Astrocyte (in vitro differentiated cells and primary cell): ENCODE results near the gene GDPD5. TPM values are rescaled to one million over a fixed set of nuclear protein-coding genes. Genes with fewer than 3 reads are reported as not detected.
"Not testable (repeated sequence)": the region's sequence is repeated elsewhere in the genome, so short reads cannot be mapped to it uniquely, and the experiment has no call there.

ENCODE experiments used
- DNase-seq: peaks from one replicate; pipeline ENCODE4 v3.0.0-alpha.2; 2010; ENCODE audit warnings: low read depth
- FAIRE-seq: peaks from 2 replicates; lab custom pipeline; 2011; peaks lifted over from hg19 to GRCh38; lab: Jason Lieb, UNC
- H2AFZ ChIP-seq: 2 replicates; pipeline ENCODE4 v1.6.0; 2012; ENCODE audit warnings: low read depth, low read length, inconsistent platforms
- H3K27ac ChIP-seq: 2 replicates; pipeline ENCODE4 v1.5.1; 2011; ENCODE audit warnings: low read depth, low read length, inconsistent platforms
- H3K27me3 ChIP-seq: 2 replicates; pipeline ENCODE4 v1.6.0; 2011; ENCODE audit warnings: low read length, inconsistent platforms; ENCODE audit not compliant: insufficient read depth
- H3K36me3 ChIP-seq: 2 replicates; pipeline ENCODE4 v1.5.1; 2011; ENCODE audit warnings: low read length, inconsistent platforms; ENCODE audit not compliant: insufficient read depth
- H3K4me1 ChIP-seq: 2 replicates; pipeline ENCODE4 v1.5.1; 2011; ENCODE audit warnings: low read length, inconsistent platforms; ENCODE audit not compliant: insufficient read depth
- H3K4me2 ChIP-seq: 2 replicates; pipeline ENCODE4 v1.6.0; 2012; ENCODE audit warnings: low read length, inconsistent platforms
- H3K4me3 ChIP-seq: 2 replicates; pipeline ENCODE4 v1.5.1; 2011; ENCODE audit warnings: low read depth, mild to moderate bottlenecking, low read length, inconsistent platforms; ENCODE audit not compliant: insufficient read depth
- H3K79me2 ChIP-seq: 2 replicates; pipeline ENCODE4 v1.6.0; 2012; ENCODE audit warnings: mild to moderate bottlenecking, low read length, inconsistent platforms; ENCODE audit not compliant: insufficient read depth
- H3K9ac ChIP-seq: 2 replicates; pipeline ENCODE4 v1.6.0; 2012; ENCODE audit warnings: mild to moderate bottlenecking, low read length, inconsistent platforms
- H3K9me3 ChIP-seq: 2 replicates; pipeline ENCODE4 v1.5.1; 2012; ENCODE audit warnings: low read depth, mild to moderate bottlenecking, low read length, inconsistent platforms; ENCODE audit not compliant: insufficient read depth
- H4K20me1 ChIP-seq: 2 replicates; pipeline ENCODE4 v1.6.0; 2012; ENCODE audit warnings: low read length, inconsistent platforms; ENCODE audit not compliant: insufficient read depth
- H3K27ac Mint-ChIP-seq: one replicate; pipeline ENCODE4 v1.8.0; 2021; ENCODE audit warnings: mild to moderate bottlenecking, mixed read lengths; ENCODE audit not compliant: unreplicated experiment
- H3K27me3 Mint-ChIP-seq: one replicate; pipeline ENCODE4 v1.8.0; 2021; ENCODE audit warnings: low read depth, mixed read lengths; ENCODE audit not compliant: unreplicated experiment
- H3K36me3 Mint-ChIP-seq: one replicate; pipeline ENCODE4 v1.8.0; 2021; ENCODE audit warnings: low read depth, mixed read lengths; ENCODE audit not compliant: unreplicated experiment
- H3K4me1 Mint-ChIP-seq: one replicate; pipeline ENCODE4 v1.8.0; 2021; ENCODE audit warnings: low read depth, mixed read lengths; ENCODE audit not compliant: unreplicated experiment
- H3K4me3 Mint-ChIP-seq: one replicate; pipeline ENCODE4 v1.8.0; 2021; ENCODE audit warnings: mild to moderate bottlenecking, moderate library complexity, mixed read lengths; ENCODE audit not compliant: unreplicated experiment
- H3K9me3 Mint-ChIP-seq: one replicate; pipeline ENCODE4 v1.8.0; 2021; ENCODE audit warnings: mild to moderate bottlenecking, mixed read lengths; ENCODE audit not compliant: unreplicated experiment
- EZH2 ChIP-seq: IDR thresholded peaks from 2 replicates; pipeline ENCODE4 v1.6.1; 2012; ENCODE audit warnings: mild to moderate bottlenecking, low read length, inconsistent platforms; ENCODE audit not compliant: insufficient read depth
- total RNA-seq: library from RNA; stranded (reverse); gene quantifications from 2 replicates; pipeline ENCODE4 v1.2.1, GENCODE V29; 2021
- TF ChIP-seq, protein P1 (sequence below): IDR thresholded peaks from 2 replicates; pipeline ENCODE4 v1.5.1; 2011; ENCODE audit warnings: low read depth, mild to moderate bottlenecking, inconsistent platforms, low read length, moderate library complexity; ENCODE audit not compliant: insufficient read depth

GDPD5 gene
- total RNA-seq, 1 donor from 2014 or later: 9.4 TPM

- H3K4me3 ChIP-seq: no peak overlapping the region
- H4K20me1 ChIP-seq: peaks cover 19% of the 10 kb centered on the region
- H3K27me3 ChIP-seq: no peaks in the 10 kb centered on the region
- DNase-seq (no peak), FAIRE-seq (no peak)
- Mint-ChIP-seq H3K9me3 (no peaks in the 10 kb centered on the region), H3K27me3 (no peaks in the 10 kb centered on the region), H3K4me1 (peaks cover 3% of the 10 kb centered on the region), H3K36me3 (peaks cover 8% of the 10 kb centered on the region), H3K4me3 (no peak overlapping the region), H3K27ac (no peak overlapping the region)
- peaks cover 6% of the 10 kb centered on the region for H3K79me2 ChIP-seq
- no peaks in the 10 kb centered on the region for H3K9me3 ChIP-seq
- TF ChIP-seq, protein P1, sequence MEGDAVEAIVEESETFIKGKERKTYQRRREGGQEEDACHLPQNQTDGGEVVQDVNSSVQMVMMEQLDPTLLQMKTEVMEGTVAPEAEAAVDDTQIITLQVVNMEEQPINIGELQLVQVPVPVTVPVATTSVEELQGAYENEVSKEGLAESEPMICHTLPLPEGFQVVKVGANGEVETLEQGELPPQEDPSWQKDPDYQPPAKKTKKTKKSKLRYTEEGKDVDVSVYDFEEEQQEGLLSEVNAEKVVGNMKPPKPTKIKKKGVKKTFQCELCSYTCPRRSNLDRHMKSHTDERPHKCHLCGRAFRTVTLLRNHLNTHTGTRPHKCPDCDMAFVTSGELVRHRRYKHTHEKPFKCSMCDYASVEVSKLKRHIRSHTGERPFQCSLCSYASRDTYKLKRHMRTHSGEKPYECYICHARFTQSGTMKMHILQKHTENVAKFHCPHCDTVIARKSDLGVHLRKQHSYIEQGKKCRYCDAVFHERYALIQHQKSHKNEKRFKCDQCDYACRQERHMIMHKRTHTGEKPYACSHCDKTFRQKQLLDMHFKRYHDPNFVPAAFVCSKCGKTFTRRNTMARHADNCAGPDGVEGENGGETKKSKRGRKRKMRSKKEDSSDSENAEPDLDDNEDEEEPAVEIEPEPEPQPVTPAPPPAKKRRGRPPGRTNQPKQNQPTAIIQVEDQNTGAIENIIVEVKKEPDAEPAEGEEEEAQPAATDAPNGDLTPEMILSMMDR: no peak
- TF ChIP-seq EZH2: no peak
- no peak overlapping the region for H3K9ac ChIP-seq
- H3K4me2 ChIP-seq: no peak overlapping the region
- peaks cover 11% of the 10 kb centered on the region for H3K4me1 ChIP-seq
- peaks cover 11% of the 10 kb centered on the region for H3K36me3 ChIP-seq
- no peak overlapping the region for H3K27ac ChIP-seq
- no peak overlapping the region for H2AFZ ChIP-seq
Measured at GRCh38 chr11:75413864-75414263, 111.9 kb downstream of the GDPD5 start.

DNA sequence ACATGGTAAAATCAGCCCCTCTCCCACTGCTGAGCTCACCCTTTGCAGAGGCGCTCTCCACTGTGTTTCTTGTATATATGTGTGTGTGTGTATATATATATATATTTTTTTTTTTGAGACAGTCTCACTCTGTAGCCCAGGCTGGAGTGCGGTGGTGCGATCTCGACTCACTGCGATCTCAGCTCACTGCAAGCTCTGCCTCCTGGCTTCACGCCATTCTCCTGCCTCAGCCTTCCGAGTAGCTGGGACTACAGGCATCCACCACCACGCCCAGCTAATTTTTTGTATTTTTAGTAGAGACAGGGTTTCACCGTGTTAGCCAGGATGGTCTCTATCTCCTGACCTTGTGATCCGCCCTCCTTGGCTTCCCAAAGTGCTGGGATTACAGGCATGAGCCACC lies 112.6 kb downstream of the GDPD5 start:
- H3K9me3 ChIP-seq, H3K4me1 Mint-ChIP-seq, H2AFZ ChIP-seq, H3K27me3 ChIP-seq, H3K27ac Mint-ChIP-seq, H3K9ac ChIP-seq, H3K4me3 ChIP-seq, H3K4me2 ChIP-seq, H3K27me3 Mint-ChIP-seq, H3K9me3 Mint-ChIP-seq, FAIRE-seq, H3K4me3 Mint-ChIP-seq, H3K36me3 Mint-ChIP-seq, DNase-seq, H3K4me1 ChIP-seq, H3K27ac ChIP-seq: not testable (repeated sequence)
- Histone ChIP-seq H3K36me3 (peaks cover 17% of the 10 kb centered on the region), H4K20me1 (peaks cover 26% of the 10 kb centered on the region), H3K79me2 (peaks cover 12% of the 10 kb centered on the region)

DNA sequence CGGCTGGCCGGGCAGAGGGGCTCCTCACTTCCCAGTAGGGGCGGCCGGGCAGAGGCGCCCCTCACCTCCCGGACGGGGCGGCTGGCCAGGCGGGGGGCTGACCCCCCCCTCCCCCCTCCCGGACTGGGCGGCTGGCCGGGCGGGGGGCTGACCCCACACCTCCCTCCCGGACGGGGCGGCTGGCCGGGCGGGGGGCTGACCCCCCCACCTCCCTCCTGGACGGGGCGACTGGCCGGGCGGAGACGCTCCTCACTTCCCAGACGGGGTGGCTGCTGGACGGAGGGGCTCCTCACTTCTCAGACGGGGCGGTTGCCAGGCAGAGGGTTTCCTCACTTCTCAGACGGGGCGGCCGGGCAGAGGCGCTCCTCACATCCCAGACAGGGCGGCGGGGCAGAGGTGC lies 115.8 kb downstream of the GDPD5 start:
- not testable (repeated sequence) for H3K9ac ChIP-seq, H3K27me3 ChIP-seq, DNase-seq, H3K27ac ChIP-seq, H3K9me3 Mint-ChIP-seq, H3K27ac Mint-ChIP-seq, H3K4me3 ChIP-seq, H3K4me2 ChIP-seq, H3K4me1 ChIP-seq, H3K27me3 Mint-ChIP-seq, H2AFZ ChIP-seq, FAIRE-seq, H3K9me3 ChIP-seq, H3K4me3 Mint-ChIP-seq
- H3K36me3 ChIP-seq: peaks cover 37% of the 10 kb centered on the region
- H4K20me1 ChIP-seq: peaks cover 55% of the 10 kb centered on the region
- H3K79me2 ChIP-seq: peaks cover 35% of the 10 kb centered on the region
- H3K4me1 Mint-ChIP-seq: peaks cover 10% of the 10 kb centered on the region
- peaks cover 12% of the 10 kb centered on the region for H3K36me3 Mint-ChIP-seq

GRCh38 chr11:75408957-75409219 lies 116.9 kb downstream of the GDPD5 start:
- no peaks in the 10 kb centered on the region for H3K27me3 ChIP-seq
- peaks cover 15% of the 10 kb centered on the region for H3K4me1 ChIP-seq
- Mint-ChIP-seq H3K36me3 (peaks cover 16% of the 10 kb centered on the region), H3K27me3 (no peaks in the 10 kb centered on the region), H3K9me3 (no peaks in the 10 kb centered on the region), H3K27ac (no peak overlapping the region), H3K4me1 (peaks cover 17% of the 10 kb centered on the region), H3K4me3 (no peak overlapping the region)
- no peaks in the 10 kb centered on the region for H3K9me3 ChIP-seq
- no peak overlapping the region for H3K27ac ChIP-seq
- H3K4me3 ChIP-seq: no peak overlapping the region
- DNase-seq: no peak
- TF ChIP-seq, protein P1: no peak
- TF ChIP-seq EZH2: no peak
- FAIRE-seq: no peak
- no peak overlapping the region for H3K4me2 ChIP-seq
- no peak overlapping the region for H3K9ac ChIP-seq
- peaks cover 45% of the 10 kb centered on the region for H3K79me2 ChIP-seq
- H4K20me1 ChIP-seq: peaks cover 61% of the 10 kb centered on the region
- H3K36me3 ChIP-seq: peaks cover 42% of the 10 kb centered on the region
- no peak overlapping the region for H2AFZ ChIP-seq
